ENCODE measurements around the gene POLR3E. TPM values are rescaled to one million over a fixed set of nuclear protein-coding genes. Genes with fewer than 3 reads are reported as not detected.

POLR3E gene
- total RNA-seq, 1 donor from 2014 or later: 69.6 TPM

- DNase-seq (ENCODE audit: low spot score, unreplicated experiment): no peak
- H3K36me3 Mint-ChIP-seq (ENCODE audit: insufficient read depth): peaks cover 5% of the 10 kb centered on the region
- no peak overlapping the region for H3K4me3 Mint-ChIP-seq (ENCODE audit: low read depth)
- H3K9me3 Mint-ChIP-seq (ENCODE audit: low read depth): no peaks in the 10 kb centered on the region
- H3K27me3 Mint-ChIP-seq: no peaks in the 10 kb centered on the region
- no peak overlapping the region for H3K27ac Mint-ChIP-seq
- TF ChIP-seq CTCF (IDR thresholded peaks at IDR 0.05; ENCODE audit: unreplicated experiment): no peak
- H3K4me1 Mint-ChIP-seq (ENCODE audit: low read depth): no peaks in the 10 kb centered on the region
Measured at GRCh38 chr16:22266546-22266945, 30.7 kb upstream of the POLR3E start.

GRCh38 chr16:22267764-22268163 lies 29.4 kb upstream of the POLR3E start:
- Mint-ChIP-seq H3K4me3 (ENCODE audit: low read depth) (no peak overlapping the region), H3K27ac (no peak overlapping the region), H3K27me3 (no peaks in the 10 kb centered on the region), H3K9me3 (ENCODE audit: low read depth) (no peaks in the 10 kb centered on the region), H3K4me1 (ENCODE audit: low read depth) (no peaks in the 10 kb centered on the region), H3K36me3 (ENCODE audit: insufficient read depth) (peaks cover 7% of the 10 kb centered on the region)
- no peak for TF ChIP-seq CTCF (IDR thresholded peaks at IDR 0.05; ENCODE audit: unreplicated experiment)
- DNase-seq (ENCODE audit: low spot score, unreplicated experiment): no peak

GRCh38 chr16:22270525-22270924 lies 26.7 kb upstream of the POLR3E start:
- no peaks in the 10 kb centered on the region for H3K9me3 Mint-ChIP-seq (ENCODE audit: low read depth)
- no peaks in the 10 kb centered on the region for H3K27me3 Mint-ChIP-seq
- no peak overlapping the region for H3K27ac Mint-ChIP-seq
- H3K4me3 Mint-ChIP-seq (ENCODE audit: low read depth): no peak overlapping the region
- H3K4me1 Mint-ChIP-seq (ENCODE audit: low read depth): no peaks in the 10 kb centered on the region
- TF ChIP-seq CTCF (IDR thresholded peaks at IDR 0.05; ENCODE audit: unreplicated experiment): no peak
- H3K36me3 Mint-ChIP-seq (ENCODE audit: insufficient read depth): peaks cover 7% of the 10 kb centered on the region
- no peak for DNase-seq (ENCODE audit: low spot score, unreplicated experiment)

- no peak for TF ChIP-seq CTCF (IDR thresholded peaks at IDR 0.05; ENCODE audit: unreplicated experiment)
- peaks cover 8% of the 10 kb centered on the region for H3K36me3 Mint-ChIP-seq (ENCODE audit: insufficient read depth)
- no peaks in the 10 kb centered on the region for H3K4me1 Mint-ChIP-seq (ENCODE audit: low read depth)
- no peak for DNase-seq (ENCODE audit: low spot score, unreplicated experiment)
- H3K9me3 Mint-ChIP-seq (ENCODE audit: low read depth): no peaks in the 10 kb centered on the region
- no peak overlapping the region for H3K4me3 Mint-ChIP-seq (ENCODE audit: low read depth)
- H3K27me3 Mint-ChIP-seq: no peaks in the 10 kb centered on the region
- H3K27ac Mint-ChIP-seq: no peak overlapping the region
Measured at GRCh38 chr16:22272870-22273650, 24.1 kb upstream of the POLR3E start.

- DNase-seq (ENCODE audit: low spot score, unreplicated experiment): no peak
- Mint-ChIP-seq H3K4me3 (ENCODE audit: low read depth) (no peak overlapping the region), H3K27me3 (no peaks in the 10 kb centered on the region), H3K4me1 (ENCODE audit: low read depth) (no peaks in the 10 kb centered on the region), H3K27ac (no peak overlapping the region), H3K36me3 (ENCODE audit: insufficient read depth) (peaks cover 8% of the 10 kb centered on the region), H3K9me3 (ENCODE audit: low read depth) (no peaks in the 10 kb centered on the region)
- no peak for TF ChIP-seq CTCF (IDR thresholded peaks at IDR 0.05; ENCODE audit: unreplicated experiment)
Measured at GRCh38 chr16:22274916-22275315, 22.3 kb upstream of the POLR3E start.

Data from progenitor cell of endocrine pancreas (in vitro differentiated cells).